SKM-1 treated with dmso at 0.1 percent for 144 hours (cell line): ENCODE data around the gene C6orf89.
"Not testable (repeated sequence)": the region's sequence is repeated elsewhere in the genome, so short reads cannot be mapped to it uniquely, and the experiment has no call there.

ENCODE experiments used
- DNase-seq: peaks from one replicate; lab custom pipeline; 2025; ENCODE audit not compliant: unreplicated experiment; lab: John Stamatoyannopoulos, UW

Gene C6orf89

GRCh38 chr6:36886950-36887618, 1.3 kb downstream of the C6orf89 start:
- DNase-seq, result no peak

- no peak for DNase-seq
Observed at GRCh38 chr6:36888115-36888643, 2.4 kb downstream of the C6orf89 start.

- DNase-seq, result no peak
Observed at GRCh38 chr6:36888654-36889481, 3.1 kb downstream of the C6orf89 start.

- no peak for DNase-seq
Observed at GRCh38 chr6:36890112-36890663, 4.4 kb downstream of the C6orf89 start.

GRCh38 chr6:36891153-36891552, 5.4 kb downstream of the C6orf89 start:
- DNase-seq, result not testable (repeated sequence)

GRCh38 chr6:36893976-36894932, 8.5 kb downstream of the C6orf89 start:
- DNase-seq, result no peak

GRCh38 chr6:36897609-36898008, 11.9 kb downstream of the C6orf89 start:
- no peak for DNase-seq

GRCh38 chr6:36904114-36904513, 18.4 kb downstream of the C6orf89 start:
- DNase-seq, result no peak

- DNase-seq, result no peak
Observed at GRCh38 chr6:36904851-36905393, 19.2 kb downstream of the C6orf89 start.

GRCh38 chr6:36906539-36907325, 21.0 kb downstream of the C6orf89 start:
- no peak for DNase-seq

- no peak for DNase-seq
Observed at GRCh38 chr6:36907781-36908180, 22.0 kb downstream of the C6orf89 start.

GRCh38 chr6:36908747-36909146, 23.0 kb downstream of the C6orf89 start:
- DNase-seq, result no peak

GRCh38 chr6:36912030-36912454, 26.3 kb downstream of the C6orf89 start:
- DNase-seq, result peak; percentile 67

- DNase-seq, result no peak
Observed at GRCh38 chr6:36912586-36912985, 26.8 kb downstream of the C6orf89 start.

GRCh38 chr6:36913082-36913481, 27.3 kb downstream of the C6orf89 start:
- no peak for DNase-seq

- no peak for DNase-seq
Observed at GRCh38 chr6:36914227-36914794, 28.6 kb downstream of the C6orf89 start.

GRCh38 chr6:36915599-36915998, 29.8 kb downstream of the C6orf89 start:
- DNase-seq, result no peak

GRCh38 chr6:36916126-36916525, 30.4 kb downstream of the C6orf89 start:
- DNase-seq, result no peak

- no peak for DNase-seq
Observed at GRCh38 chr6:36917541-36918193, 31.9 kb downstream of the C6orf89 start.
